RPMI8226 (cell line): ENCODE data around the gene GRIN1.
A peak's percentile ranks its signal among the peaks of the same experiment; 100 is the strongest.

Experiments used
- DNase-seq: peaks from one replicate; pipeline ENCODE4 v3.0.0-alpha.2; 2015

GRIN1 gene

GRCh38 chr9:137180491-137180890 is 41.5 kb downstream of the GRIN1 start:
- no peak for DNase-seq

DNA sequence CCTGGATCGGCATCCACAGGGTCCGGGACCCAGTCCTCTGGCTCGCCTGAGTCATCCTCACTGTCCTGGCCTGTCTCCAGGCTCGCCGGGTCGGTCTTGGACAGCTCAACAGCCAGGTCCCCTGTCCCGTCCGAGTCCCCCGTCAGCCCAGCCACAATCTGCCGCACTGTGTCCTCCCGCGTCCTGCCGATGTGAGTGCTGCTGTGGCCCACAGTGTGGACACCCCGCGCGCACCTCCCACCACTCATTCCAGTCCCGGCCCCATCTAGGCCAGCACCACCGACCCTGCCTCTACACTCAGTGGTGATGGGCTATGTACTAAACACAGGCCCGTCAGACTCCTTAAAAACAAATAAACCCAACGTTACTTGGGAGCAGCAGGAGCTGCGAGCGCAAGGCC is 42.7 kb downstream of the GRIN1 start:
- no peak for DNase-seq

- no peak for DNase-seq
Measured at GRCh38 chr9:137182836-137183235, 43.9 kb downstream of the GRIN1 start.

- DNase-seq: no peak
Measured at GRCh38 chr9:137183980-137184595, 45.1 kb downstream of the GRIN1 start.

DNA sequence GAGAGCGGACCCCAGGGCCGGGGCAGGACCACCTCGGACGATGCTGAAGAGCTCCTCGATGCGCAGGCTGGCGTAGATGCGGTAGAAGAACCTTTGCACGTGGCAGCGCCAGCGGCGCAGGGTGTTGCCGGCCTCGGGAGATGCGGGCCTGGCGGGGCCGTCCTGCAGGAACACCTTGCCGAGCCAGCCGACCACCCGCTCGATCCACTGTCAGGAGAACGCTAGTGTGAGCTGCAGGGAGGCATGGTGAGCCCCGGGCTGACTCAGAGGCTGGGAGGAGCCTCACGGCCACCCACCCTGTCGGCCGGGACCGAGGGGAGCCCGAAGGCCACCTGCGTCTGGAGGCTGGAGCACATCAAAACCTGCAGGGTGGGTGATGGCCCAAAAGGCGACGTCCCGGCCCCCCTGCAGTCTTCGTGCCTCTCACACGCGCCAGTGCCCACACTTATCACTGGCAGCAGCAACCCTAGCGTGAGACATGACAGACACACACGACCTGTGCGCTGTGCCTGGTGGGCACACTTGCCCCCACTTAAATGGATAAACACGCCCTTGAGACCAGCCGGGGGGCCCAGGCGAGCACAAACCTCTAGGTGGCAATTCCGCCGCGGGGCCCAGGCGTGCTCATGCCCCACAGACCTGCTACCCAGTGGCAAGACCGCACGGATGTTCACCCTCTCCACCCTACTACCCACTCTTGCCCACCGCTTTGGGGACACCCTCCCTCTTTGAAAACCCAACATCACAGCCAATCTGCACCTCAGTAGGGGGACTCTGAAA is 46.1 kb downstream of the GRIN1 start:
- no peak for DNase-seq

- no peak for DNase-seq
Measured at GRCh38 chr9:137185921-137186320, 47.0 kb downstream of the GRIN1 start.

DNA sequence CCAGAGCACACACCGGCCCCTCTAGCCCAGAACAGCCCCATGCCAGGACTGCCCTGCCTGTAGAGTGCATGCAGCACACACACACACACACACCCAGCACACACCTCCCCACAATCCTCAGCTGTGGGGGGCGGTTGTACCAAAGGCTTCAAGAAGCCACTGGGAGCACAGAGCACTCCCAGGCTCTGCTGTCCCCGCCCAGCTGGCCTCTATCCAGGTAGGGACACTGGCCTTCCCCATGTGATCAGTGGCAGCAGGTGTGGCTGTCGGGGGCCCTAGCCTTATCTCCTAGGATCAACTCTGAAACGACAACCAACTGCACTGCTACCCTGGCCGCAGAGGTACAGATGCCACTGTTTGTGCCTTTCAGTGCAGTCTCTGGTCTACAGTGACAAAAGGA is 47.4 kb downstream of the GRIN1 start:
- peak; percentile 26 for DNase-seq

DNA sequence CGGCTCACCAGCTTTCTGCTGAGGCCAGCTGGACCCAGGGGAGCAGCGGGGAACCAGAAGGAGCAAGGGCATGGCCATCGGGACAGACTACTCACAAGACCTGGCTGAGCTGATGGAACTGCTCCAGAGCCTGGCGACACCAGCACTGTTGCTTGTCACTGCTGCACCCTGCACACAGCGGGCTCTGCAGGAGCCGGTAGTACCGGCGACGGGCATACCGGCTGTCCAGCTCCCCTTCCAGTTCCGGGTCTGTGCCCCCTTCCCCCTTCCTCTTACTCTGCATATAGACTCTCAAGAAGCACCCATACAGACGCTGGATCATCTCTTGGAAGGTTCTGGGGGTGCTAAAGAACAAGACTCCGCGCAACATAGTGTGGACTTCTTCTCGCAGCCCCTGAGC is 48.4 kb downstream of the GRIN1 start:
- no peak for DNase-seq

DNA sequence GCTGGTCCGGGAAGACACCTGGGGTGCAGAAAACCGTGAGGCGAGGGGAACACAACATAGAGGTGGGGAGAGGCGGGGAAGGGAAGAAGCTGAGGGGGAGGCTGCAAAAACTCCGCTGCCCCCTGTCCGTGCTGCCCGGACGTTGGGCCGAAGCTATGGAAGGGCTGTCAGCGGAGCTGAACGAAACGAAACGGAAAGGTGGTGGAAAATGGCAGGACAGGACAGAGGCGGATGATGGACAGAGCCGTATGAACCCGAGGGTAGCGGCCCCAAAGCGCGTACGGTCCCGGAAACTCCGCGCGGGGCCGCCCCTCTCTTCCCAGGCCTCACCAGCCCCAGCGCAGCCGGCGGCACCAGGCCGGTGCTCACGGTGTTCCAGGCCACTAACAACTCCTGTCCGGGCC is 49.1 kb downstream of the GRIN1 start:
- no peak for DNase-seq

GRCh38 chr9:137188490-137189296 is 49.7 kb downstream of the GRIN1 start, which contains the start of the genes ANAPC2 and SSNA1:
ANAPC2 (minus strand) TSS chr9:137188560; CDS start chr9:137188532, 28 bp downstream.
SSNA1 (plus strand) TSS chr9:137188676; CDS start chr9:137188727, 51 bp downstream.
- DNase-seq: peak; percentile 99

DNA sequence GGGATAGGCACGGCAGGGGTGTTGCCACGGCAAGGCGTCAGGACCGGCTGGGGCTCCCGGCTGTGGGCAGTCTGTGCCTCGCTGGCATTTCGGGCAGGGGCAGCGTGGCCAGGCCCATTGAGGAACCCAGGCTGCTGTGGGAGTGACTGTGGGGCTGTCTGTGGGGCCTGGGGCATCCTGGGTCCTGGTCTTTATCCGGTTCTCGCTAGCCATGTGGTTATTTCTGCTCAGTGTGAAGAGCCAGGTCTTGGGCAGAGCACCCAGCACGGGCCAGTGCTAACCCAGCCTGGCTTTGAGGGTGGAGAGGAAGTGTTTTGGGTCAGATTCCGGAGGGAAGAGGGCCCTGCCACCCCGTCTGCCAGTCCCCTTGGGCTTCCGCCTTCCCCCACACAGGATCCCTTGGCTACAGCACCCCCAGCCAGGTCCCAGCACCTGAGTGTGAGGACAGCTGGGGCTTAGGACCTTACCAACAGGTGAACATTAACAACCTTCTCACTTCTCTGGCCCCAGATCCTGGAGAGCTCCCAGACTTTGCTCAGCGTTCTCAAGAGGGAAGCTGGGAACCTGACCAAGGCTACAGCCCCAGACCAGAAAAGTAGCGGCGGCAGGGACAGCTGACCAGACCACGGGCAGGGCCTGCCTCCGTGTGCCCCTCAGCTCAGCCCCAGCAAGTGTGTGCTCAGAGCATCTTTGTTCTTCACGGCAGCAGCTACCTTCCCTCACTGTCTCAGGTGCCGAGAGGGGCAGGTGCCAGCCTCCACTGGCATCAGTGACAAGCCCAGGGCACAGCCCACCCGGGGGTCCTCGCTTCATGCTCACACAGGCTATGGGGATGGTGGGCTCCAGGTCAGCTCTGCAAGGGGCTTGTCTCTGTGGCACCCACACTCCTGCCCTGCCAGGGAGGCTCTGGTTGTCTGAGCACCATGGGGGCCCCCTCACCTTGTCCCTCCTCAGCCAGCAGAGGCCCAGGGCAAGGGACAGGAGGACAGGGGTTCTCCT is 50.6 kb downstream of the GRIN1 start:
- DNase-seq: peak; percentile 44

GRCh38 chr9:137190315-137190856 is 51.4 kb downstream of the GRIN1 start:
- peak; percentile 70 for DNase-seq

DNA sequence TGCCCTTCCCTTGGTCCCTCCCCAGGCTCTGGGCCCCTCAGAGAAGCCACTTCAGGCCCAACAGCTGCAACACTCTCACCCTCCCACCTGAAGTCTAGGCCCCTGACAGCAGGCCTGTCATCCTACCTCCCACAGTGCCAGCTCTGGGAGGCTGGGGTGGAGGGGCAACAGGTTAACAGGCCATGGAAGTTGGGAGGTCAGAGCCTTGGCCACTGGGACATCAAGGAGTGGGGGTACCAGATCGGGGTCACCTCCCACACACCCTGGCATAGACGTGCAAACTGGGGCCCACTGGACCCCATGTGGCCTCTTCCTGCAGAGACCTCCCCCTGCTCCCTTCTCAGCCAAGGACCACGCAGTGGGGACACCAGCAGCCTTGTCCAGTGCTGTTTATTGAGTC is 52.3 kb downstream of the GRIN1 start:
- no peak for DNase-seq

GRCh38 chr9:137191691-137192447 is 52.9 kb downstream of the GRIN1 start:
- no peak for DNase-seq

DNA sequence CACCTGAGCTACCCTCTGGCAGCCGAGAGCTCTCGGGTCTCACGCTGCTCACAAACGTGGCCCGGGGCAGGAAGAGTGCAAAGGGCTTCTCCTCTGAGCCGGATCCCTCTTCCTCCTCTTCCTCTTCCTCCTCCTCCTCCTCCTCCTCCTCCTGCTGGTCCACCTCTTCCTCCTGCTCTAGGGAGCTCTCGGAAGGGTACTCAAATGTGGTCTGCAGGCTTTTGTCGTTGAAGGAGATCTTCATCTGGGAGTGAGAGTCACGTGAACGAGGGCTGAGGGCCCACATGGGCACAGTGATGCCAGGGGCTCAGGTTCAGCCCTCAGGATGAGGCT is 53.5 kb downstream of the GRIN1 start:
- no peak for DNase-seq

DNA sequence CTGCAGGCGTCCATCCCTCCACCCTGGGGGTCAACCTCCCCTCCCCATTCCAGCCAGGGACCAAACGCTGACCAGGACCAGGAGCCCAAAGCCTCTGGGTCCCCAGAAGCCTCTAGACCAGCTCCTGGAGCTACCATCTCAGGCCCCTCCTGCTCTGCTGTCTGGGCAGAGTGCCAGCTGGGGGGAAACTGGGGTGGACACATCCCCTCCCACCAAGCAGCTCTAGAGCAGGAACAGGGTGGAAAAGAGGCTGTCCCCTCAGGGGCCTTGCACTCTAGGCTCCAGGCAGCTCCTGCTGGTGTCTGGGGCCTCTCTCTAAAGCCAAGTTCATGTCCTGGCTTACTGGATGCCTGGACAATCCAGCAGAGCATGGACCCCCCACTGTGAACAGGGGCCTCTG is 53.9 kb downstream of the GRIN1 start:
- no peak for DNase-seq

DNA sequence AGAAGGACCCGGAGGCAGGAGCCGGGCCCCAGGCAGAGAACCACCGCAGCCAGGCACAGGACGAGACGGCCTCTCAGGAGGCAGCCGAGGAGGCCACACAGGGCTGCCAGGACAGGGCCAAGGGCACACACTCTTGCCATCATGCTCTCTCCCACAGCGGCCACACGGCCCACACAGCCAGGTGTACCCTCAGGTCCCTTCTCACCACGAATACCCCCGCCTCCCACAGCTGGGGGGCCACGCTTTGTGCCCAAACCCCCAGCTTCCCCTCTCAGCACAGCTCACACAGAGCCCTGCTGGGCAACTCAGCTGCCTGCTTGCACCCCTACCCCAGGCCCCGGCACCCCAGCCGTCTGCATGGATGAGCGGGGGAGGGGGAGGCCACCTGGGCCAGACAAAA is 54.8 kb downstream of the GRIN1 start:
- DNase-seq: no peak

DNA sequence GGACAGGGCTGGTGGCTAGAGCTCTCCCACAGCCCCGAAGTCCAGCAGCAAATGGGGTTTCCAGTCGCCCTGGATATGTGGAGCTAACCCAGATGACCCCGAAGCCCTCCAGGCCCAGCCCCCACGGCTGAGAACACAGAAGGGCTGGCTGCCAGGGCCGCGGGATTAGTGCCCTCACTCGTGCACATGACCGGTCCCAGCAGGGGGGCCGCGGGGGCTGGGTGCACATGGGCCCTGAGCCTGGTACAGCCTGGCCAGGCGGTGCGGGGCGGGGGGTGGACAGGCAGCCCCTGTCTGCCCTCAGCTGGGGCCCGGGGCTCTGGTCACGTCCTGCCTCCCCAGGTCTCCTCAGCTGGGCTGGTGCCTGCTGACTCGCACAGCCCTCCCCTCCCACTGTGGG is 55.4 kb downstream of the GRIN1 start:
- DNase-seq: no peak

GRCh38 chr9:137194909-137195308 is 56.0 kb downstream of the GRIN1 start:
- no peak for DNase-seq

GRCh38 chr9:137195525-137196220 is 56.7 kb downstream of the GRIN1 start:
- no peak for DNase-seq
